Stomach (tissue), 9 donors: Measurements from ENCODE around the gene SPINT2. TPM values are rescaled to one million over a fixed set of nuclear protein-coding genes. Genes with fewer than 3 reads are reported as not detected.
A peak's percentile ranks its signal among the peaks of the same experiment; 100 is the strongest.

Source experiments
- DNase-seq, 2 donors: peaks; one replicate each; pipeline versions ENCODE4 v3.0.0 to v3.0.0-alpha.2; 2013 to 2019
- H3K27ac ChIP-seq, 5 donors: fragments of 200-600 bp in 4 of 5; sonication (generic) in 4 of 5; one replicate each; pipeline ENCODE4 v1.5.1; 2013 to 2019; ENCODE audit warnings: mild to moderate bottlenecking in 1 of 5, moderate library complexity in 1 of 5
- H3K27me3 ChIP-seq, 3 donors: fragments of 200-600 bp; sonication (generic); one replicate each; pipeline ENCODE4 v1.5.1; 2017 to 2019; ENCODE audit warnings: mixed run types in 1 of 3
- H3K36me3 ChIP-seq, 4 donors: fragments of 200-600 bp; sonication (generic); 1 replicate in 3 of 4; 2 replicates in 1 of 4; pipeline ENCODE4 v1.5.1; 2016 to 2019
- H3K4me1 ChIP-seq, 4 donors: fragments of 200-600 bp; sonication (generic); one replicate each; pipeline ENCODE4 v1.5.1; 2016 to 2019
- H3K4me3 ChIP-seq, 4 donors: fragments of 200-600 bp; sonication (generic) in 3 of 4; one replicate each; pipeline ENCODE4 v1.5.1; 2016 to 2019; ENCODE audit warnings: mild to moderate bottlenecking in 1 of 4
- H3K9me3 ChIP-seq, 4 donors: fragments of 200-600 bp; sonication (generic); one replicate each; pipeline ENCODE4 v1.5.1; 2016 to 2019
- CTCF ChIP-seq, 7 experiments: fragments of 450-650 bp in 4 of 7; fragments of 200-600 bp in 3 of 7; sonication (generic) in 3 of 7; IDR thresholded peaks; one replicate each; pipeline ENCODE4 v1.5.1; 2016 to 2019; ENCODE audit warnings: antibody characterized with exemption in 7 of 7, control low read depth in 2 of 7, mild to moderate bottlenecking in 1 of 7
- EP300 ChIP-seq: sonication (generic); formaldehyde crosslinking; IDR thresholded peaks from one replicate; pipeline ENCODE4 v1.6.1; 2017; ENCODE audit warnings: antibody characterized with exemption
- POLR2A ChIP-seq, 4 donors: fragments of 450-650 bp; IDR thresholded peaks; one replicate each; pipeline ENCODE4 v1.6.1; 2016; ENCODE audit warnings: antibody characterized with exemption in 4 of 4, control low read depth in 2 of 4, mild to moderate bottlenecking in 1 of 4, moderate library complexity in 1 of 4
- POLR2AphosphoS5 ChIP-seq, 3 donors: sonication (generic); formaldehyde crosslinking; IDR thresholded peaks; one replicate each; pipeline ENCODE4 v1.6.1; 2016; ENCODE audit warnings: antibody characterized with exemption in 3 of 3
- WGBS, 5 donors: extraction: QIAGEN DNeasy Blood & Tissue Kit in 3 of 5; methylation state at CpG; one replicate each; pipeline versions ENCODE4 v1.1.5 to v1.1.7; 2013 to 2018; 5-methylcytosine and 5-hydroxymethylcytosine counted together
- intact Hi-C: fragments of 100-400 bp; cut with DNase I; formaldehyde crosslinking; loops from one replicate; pipeline ENCODE4 v1.15.1; 2023; ENCODE audit warnings: low total_unique reads
- polyA plus RNA-seq, 3 donors: library from polyadenylated mRNA; stranded (reverse); fragments of 200-250 nt; gene quantifications; one replicate each; pipeline ENCODE4 v1.2.3, GENCODE V29; 2013
- total RNA-seq, 5 donors: library from RNA; depleted of rRNA; stranded (reverse); fragments of >200 nt; gene quantifications; one replicate each; pipeline versions ENCODE4 v1.1.0 to v1.2.3, GENCODE V29; 2014 to 2016
- donor health status: healthy with polysubstance abuse.
- donor health status: Bipolar disorder and iron deficiency.
- donor health status: healthy.

Gene SPINT2
- total and polyA plus RNA-seq, 8 donors: 29.8 to 1,508 (median 220) TPM

GRCh38 chr19:38310279-38310670 is 45.9 kb downstream of the SPINT2 start:
- Histone ChIP-seq H3K4me1 (peaks cover 3 to 17% (median 10%) of the 10 kb centered on the region in 4 donors), H3K9me3 (no peaks in the 10 kb centered on the region), H3K27ac (no peak overlapping the region), H3K4me3 (no peak overlapping the region), H3K36me3 (peaks cover 0 to 48% (median 41%) of the 10 kb centered on the region in 4 donors), H3K27me3 (no peaks in the 10 kb centered on the region)
- TF ChIP-seq POLR2AphosphoS5 (IDR thresholded peaks at IDR 0.05) (no peak), EP300 (no peak), POLR2A (IDR thresholded peaks at IDR 0.05) (no peak), CTCF (IDR thresholded peaks at IDR 0.05) (no peak)
- intact Hi-C loops: no loop called here
- no peak for DNase-seq
- 93 to 100% (median 94%) methylated on average over 2 of the region's 2 CpGs for WGBS, 5 donors

GRCh38 chr19:38310986-38311385 is 46.6 kb downstream of the SPINT2 start:
- intact Hi-C loops: no loop called here
- Histone ChIP-seq H3K36me3 (peaks cover 0 to 41% (median 35%) of the 10 kb centered on the region in 4 donors), H3K27me3 (no peaks in the 10 kb centered on the region), H3K9me3 (no peaks in the 10 kb centered on the region), H3K4me3 (no peak overlapping the region), H3K4me1 (peaks cover 0 to 15% (median 9%) of the 10 kb centered on the region in 4 donors), H3K27ac (no peak overlapping the region)
- DNase-seq: no peak
- TF ChIP-seq CTCF (IDR thresholded peaks at IDR 0.05) (no peak), EP300 (no peak), POLR2A (IDR thresholded peaks at IDR 0.05) (no peak), POLR2AphosphoS5 (IDR thresholded peaks at IDR 0.05) (no peak)
- 88 to 98% (median 96%) methylated on average over 6 of the region's 6 CpGs for WGBS, 5 donors

- peak within 1 kb of the TSS; percentile 55 to 58 (median 56) for H3K4me3 ChIP-seq
- no peaks in the 10 kb centered on the region for H3K9me3 ChIP-seq
- H3K27ac ChIP-seq: peak within 1 kb of the TSS; percentile 84 to 94 (median 88)
- peaks cover 18 to 51% (median 40%) of the 10 kb centered on the region in 4 donors for H3K4me1 ChIP-seq
- intact Hi-C loops: no loop called here
- no peak for TF ChIP-seq CTCF (IDR thresholded peaks at IDR 0.05)
- TF ChIP-seq POLR2AphosphoS5 (IDR thresholded peaks at IDR 0.05): peak; percentile 73 to 93 (median 87)
- DNase-seq: peak; percentile 96 to 99
- no peaks in the 10 kb centered on the region for H3K36me3 ChIP-seq
- WGBS, 5 donors: 0 to 2% (median 1%) methylated on average over 42 to 64 of the region's 64 CpGs
- H3K27me3 ChIP-seq: no peaks in the 10 kb centered on the region
Observed at GRCh38 chr19:38315657-38316476, 51.5 kb downstream of the SPINT2 start, which contains the start of gene YIF1B. Gene YIF1B, minus strand, starts transcription at chr19:38315947. Its CDS starts 30 bp downstream, at chr19:38315917.

GRCh38 chr19:38316477-38317067 is 52.2 kb downstream of the SPINT2 start:
- no peak for DNase-seq
- H3K4me3 ChIP-seq: peak overlapping the region; percentile 55 to 58 (median 56)
- TF ChIP-seq POLR2AphosphoS5 (IDR thresholded peaks at IDR 0.05) (no peak), CTCF (IDR thresholded peaks at IDR 0.05) (no peak), POLR2A (IDR thresholded peaks at IDR 0.05) (no peak), EP300 (no peak)
- no peaks in the 10 kb centered on the region for H3K27me3 ChIP-seq
- H3K27ac ChIP-seq: peak overlapping the region; percentile 84 to 94 (median 88)
- H3K9me3 ChIP-seq: no peaks in the 10 kb centered on the region
- intact Hi-C loops: no loop called here
- 31 to 34% (median 31%) methylated on average over 8 of the region's 8 CpGs for WGBS, 5 donors
- H3K4me1 ChIP-seq: peaks cover 24 to 58% (median 47%) of the 10 kb centered on the region in 4 donors
- H3K36me3 ChIP-seq: no peaks in the 10 kb centered on the region
